GM19324 (cell line): Measurements from ENCODE around the gene PPP2R2D.
"Not testable (repeated sequence)": the region's sequence is repeated elsewhere in the genome, so short reads cannot be mapped to it uniquely, and the experiment has no call there.

Experiments
- ATAC-seq: cut with Tn5 transposase; IDR thresholded peaks from one replicate; pipeline ENCODE4 v1.9.1; 2021; ENCODE audit warnings: mild to moderate bottlenecking, moderate library complexity; ENCODE audit not compliant: unreplicated experiment, low FRiP score

The PPP2R2D gene

GRCh38 chr10:131971591-131971990, 70.8 kb downstream of the PPP2R2D start:
- ATAC-seq: no peak

DNA sequence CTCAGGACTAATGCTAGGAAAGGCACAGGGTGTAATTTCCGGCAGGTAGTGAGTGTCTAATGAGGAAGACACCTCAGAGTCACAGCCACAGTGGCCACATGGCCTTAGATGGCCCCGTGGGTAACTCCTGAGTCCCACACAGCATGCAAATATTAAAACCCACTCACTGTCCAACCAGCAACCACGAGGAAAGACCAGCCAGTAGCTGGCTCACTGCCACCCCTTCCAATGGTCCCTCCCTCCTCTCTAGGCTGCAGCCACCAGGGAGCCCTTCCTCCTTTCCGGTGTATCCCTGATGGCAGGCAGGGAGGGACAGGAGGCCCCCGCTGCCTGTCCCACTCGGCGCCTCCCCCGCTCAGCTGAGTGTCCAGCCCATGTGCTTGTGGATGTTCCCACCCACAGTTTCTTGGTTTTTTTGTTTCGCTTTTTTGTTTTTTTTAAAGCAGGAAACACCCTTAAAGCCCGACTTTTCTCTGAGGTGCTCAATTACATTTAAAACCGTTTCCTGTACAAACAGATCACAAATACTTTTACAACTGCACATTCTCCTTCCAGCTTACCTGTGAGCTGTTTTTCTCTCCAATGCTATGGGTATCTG, 71.8 kb downstream of the PPP2R2D start:
- ATAC-seq: no peak

DNA sequence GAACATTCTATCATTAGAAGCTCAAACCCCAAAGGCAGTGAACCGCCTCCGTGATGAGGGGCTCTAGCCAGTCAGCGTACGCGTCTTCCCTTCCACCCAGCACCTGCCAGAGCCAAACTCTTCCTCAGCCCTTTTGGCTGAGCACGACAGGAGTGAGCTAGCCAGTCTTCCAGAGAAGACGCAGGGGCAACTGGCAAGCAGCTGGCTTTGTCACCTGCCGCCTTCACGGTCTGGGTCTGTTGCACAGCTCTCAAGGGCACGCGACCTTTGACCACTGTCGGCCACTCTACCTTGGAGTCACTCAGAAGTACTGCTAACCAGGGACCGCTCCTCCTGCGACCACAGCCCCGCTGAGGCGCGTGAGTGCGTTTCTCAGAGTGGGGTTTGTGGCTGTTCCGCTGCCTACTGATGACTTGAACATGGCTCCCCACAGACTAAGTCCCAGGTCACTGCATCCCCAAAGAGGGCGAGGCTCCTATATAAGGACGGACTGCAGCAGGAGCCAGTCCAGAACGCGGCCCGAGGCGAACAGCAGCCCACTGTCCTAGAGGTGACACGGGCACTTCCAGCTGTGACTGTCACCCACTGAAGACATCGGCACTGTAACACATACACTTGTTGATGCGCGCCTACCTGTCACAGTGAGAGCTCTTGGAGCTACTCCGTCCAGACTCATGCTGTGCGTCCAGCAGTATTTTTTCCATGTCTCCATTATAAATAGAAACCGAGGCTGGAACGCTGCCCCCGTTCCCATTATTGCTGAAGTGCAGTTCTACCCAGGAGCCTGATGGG, 72.5 kb downstream of the PPP2R2D start:
- ATAC-seq: no peak

DNA sequence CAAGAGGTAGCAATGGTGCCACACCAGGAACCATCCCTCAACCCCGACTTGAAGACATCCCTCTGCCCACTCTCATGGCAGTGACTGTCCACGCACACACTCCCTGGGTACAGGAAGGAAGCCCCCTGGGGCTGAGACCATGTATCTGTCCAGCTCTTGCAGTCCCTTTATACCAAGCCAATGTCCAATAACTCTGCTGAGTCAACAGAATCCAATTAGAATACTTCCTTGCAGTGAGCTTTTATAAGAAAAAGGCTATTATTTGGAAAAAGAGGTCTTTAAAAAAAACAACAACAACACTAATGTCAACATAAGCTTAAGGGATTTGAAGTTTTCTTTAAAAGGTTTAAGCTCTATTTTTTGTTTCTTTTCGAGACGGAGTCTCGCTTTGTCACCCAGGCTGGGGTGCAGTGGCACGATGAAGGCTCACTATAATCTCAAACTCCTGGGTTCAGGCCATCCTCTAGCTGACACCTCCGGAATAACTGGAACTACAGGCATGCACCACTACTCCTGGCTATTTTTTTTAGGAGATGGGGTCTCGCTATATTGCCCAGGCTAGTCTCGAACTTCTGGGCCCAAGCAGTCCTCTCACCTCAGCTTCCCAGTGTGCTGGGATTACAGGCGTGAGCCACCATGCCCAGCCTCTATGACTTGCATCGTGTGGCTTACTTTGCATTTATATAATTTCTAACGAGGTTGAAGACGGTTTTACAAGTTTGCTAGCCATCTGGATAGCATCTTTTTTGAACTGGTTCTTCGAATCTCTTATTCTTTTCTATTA, 73.4 kb downstream of the PPP2R2D start:
- no peak for ATAC-seq

DNA sequence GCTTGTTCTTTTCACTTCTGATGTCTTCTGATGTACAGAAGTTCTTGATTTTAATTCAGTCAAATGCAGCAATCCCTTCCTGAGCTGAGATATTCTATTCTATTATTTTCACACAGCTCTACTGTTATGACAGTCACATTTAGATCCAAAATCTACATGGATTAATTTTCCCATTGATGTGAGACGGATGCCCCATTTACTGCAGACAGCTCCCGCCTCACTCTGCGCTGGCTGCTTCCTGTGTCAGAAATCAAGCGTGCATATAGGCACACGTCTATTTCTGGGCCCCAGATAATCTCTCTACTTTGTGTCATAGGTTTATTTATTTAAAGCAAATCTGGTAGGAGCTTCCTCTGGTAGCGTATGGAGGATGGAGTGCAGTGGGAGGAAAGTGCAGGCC, 74.2 kb downstream of the PPP2R2D start:
- ATAC-seq: no peak

DNA sequence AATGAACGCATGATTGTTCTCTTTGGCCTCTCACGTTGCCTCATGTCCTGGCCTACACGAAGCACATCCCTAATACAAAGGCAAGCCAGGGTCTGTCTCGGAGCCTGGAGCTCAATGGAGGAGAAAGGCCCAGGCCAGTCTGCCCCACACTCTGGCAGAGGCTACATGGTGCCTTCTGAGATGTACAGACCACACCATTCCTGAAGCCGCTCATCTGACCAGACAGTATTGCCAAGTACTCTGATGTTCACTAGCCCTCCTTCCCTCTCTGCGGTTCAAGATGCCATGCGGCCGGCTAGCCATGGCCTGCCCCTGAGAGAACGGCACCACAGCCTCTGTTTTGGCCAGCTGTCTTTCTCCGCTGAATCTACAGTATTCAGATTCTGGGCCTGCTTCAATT, 75.0 kb downstream of the PPP2R2D start:
- ATAC-seq: no peak

DNA sequence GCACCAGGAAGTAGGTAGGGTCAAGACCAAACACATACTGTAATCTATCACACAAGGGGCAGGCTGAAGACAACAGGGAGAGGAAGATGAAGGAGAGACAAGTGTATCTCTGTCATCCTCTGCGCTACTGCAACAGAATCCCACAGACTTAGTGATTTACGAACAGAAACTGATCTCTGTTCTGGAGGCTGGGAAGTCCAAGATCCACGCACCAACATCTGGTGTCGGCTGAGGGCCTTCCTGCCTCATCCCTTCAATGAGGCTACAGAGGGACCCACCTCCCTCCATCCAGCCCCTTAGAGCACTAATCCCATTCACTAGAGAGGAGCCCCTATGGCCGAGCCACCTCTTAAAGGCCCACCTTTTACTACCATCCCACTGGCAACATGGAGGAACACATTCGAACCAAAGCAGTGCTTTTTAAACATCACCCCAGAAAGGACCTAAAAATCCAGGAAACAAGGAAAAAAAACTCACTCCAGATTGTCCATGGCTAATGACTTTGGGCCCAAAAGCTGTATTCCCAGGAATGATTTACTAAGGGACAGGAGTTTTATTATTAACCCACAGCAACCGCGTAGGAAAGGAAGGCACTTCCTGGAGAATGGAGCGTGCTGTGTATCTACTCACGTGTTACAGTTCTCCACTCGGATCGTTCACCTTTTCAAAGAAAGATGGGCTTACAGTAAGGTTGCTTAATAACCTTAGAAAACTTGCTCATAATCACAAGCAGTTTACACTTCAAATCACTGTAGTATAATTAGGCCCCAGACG, 76.7 kb downstream of the PPP2R2D start:
- ATAC-seq: no peak

DNA sequence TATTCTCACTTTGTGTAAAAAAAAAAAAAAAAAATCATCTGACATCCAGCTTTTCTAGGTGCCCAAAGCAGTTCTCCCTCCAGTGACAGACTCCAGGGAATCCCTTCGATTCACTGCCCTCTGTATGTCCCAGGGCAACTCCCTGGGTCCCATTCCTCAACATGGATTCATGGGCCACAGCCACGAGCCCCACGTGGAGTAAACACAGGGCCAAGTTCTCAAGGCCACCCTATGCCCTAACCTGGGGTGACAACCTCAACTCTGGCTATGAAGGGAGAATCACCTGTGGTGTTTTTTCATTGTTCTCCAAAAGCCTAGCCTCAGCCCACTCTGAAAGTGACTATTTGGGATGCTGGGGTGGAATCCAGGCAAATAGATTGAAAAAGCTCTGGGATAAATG, 77.6 kb downstream of the PPP2R2D start:
- ATAC-seq: no peak

DNA sequence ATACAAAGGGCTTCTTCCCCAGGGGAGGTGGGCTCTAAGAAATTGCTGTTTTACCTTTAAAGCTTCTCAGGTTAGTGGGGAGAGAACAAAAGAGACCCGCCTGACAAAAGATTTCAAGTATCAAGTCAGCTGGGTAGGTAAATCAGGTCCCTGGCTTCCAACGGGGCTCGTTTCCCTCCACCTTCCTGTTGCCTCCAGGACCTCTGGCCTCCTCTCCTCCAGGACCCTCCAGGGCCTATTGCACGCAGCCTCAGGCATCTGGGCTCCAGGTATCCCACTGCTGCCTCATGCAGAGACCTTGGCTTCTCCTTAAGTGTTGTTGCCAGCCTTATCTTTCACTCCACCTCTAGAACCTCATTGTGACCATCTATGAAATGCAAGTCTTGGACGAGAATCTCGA, 78.0 kb downstream of the PPP2R2D start:
- no peak for ATAC-seq

GRCh38 chr10:131979336-131979735, 78.5 kb downstream of the PPP2R2D start:
- ATAC-seq: no peak

DNA sequence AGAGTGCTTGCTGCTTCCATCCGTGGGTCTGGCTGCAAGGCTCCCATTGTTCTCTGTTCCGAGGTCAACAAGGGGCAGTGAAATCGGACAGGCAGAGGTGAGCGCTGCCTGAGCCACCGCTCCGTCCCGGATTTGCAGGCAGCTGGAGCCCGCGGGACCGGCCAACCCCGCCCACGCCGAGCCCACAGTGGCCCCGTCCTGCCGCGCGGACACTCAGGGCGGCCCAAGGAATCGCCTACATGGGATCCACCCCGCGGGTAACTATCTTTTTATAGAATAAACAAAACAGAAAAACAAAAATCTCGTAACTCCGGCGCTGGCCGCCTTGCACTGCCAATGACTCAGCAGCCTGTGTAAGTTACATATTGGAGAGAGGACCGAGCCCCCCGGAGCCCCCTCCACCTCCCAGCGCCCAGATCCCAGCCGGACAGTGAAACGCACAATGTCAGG, 79.0 kb downstream of the PPP2R2D start:
- ATAC-seq: no peak

- ATAC-seq: no peak
Measured at GRCh38 chr10:131980321-131980720, 79.5 kb downstream of the PPP2R2D start.

DNA sequence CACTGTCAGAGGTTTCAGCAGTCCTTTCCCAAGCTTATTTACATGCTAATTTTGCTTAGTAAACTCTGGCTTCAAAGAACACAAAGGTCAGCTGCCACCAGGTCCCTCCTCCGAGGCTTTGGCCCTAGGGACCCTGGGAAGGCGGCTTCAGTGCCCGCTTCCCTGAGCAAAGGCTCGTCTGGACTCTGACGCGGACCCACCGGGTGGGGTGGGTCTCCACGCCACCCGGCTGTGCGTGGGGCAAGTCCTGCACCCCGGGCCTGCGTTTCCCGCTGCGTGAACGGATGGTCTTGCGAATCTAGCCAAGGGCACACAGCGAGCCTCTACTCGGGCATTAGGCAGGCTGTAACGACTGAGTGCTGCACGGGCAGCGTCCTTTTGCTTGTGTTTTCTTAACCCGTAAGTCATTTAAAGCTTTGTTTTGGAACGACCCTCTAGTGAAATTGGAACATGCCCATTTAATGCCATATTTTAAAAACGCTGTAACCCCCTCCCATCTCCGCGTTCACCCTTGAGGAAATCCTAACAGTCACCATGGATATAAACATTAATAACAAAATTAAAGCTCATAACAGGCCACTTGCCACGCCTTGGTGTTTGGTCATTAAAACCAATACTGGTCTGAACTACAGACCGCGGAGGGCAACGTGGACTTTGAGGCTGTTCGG, 80.1 kb downstream of the PPP2R2D start:
- no peak for ATAC-seq

DNA sequence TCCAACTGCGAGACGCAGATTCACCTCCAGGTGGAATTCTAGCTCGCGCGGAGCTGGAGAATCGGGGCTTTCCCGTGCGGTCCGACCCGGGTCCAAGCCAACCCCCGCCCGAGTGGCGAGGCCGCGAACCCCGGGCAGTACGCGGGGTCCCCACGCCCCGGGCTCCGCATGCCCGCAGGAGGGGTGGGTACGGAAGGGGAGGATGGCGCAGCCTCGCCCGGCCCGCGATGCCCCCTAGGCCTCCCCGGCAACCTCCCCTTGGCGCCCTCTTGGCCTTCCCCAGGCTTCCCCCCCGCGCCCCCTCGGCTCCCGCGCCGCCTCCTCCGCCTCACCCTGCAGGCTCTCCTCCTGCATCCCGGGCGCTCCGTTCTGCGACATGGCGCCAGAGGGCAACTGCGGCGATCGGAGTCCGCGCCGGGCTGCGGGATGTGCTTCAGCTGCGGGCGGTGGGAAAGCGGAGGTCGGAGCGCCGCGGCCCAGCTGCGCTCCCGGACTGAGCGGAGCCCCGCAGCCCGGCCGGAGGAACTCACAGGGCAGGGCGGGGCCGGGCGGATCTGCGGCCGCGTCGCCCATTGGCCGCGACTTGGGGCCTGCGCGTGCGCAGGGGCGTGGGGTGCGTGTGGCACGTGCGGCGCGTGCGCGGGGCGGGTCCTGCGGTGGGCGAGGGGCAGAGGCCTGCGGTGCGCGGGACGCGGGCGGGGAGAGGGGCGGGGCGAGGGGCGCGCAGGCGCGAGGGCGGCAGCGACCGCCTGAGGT, 80.8 kb downstream of the PPP2R2D start, which contains the start of gene BNIP3:
Gene BNIP3, minus strand, starts transcription at position 495 of the 756 bp plus-strand sequence. Its CDS starts 117 bp downstream, at position 378.
- ATAC-seq: peak; percentile 94

DNA sequence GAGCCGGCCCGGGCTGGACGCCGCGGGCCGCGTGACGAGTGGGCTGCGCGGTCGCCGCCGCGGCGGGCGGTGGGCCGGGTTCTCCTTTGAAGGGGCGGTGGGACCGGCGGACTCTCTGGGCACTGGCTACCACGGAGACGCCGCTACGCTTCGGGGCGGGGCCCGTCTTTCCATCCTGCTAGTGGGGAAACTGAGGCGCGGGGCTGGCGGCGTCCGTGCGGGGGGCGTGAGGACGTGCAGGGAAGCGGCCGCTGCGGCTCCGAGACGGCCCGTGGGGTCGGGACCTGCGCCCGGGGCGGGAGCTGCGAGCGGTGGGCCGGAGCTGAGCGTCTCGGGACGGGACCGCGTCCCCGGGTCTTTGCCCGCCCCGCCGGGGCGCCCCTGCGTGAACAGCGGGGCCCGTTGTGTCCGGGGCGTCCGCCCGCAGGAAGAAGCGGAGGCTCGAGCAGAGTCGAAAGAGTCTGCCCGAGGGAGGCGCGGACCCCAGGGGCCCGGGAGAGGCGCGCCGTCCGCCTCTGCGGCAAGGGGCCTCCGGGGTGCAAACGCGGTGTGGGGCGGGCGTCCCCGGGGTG, 81.5 kb downstream of the PPP2R2D start:
- ATAC-seq: peak; percentile 14

- no peak for ATAC-seq
Measured at GRCh38 chr10:131982796-131983195, 82.0 kb downstream of the PPP2R2D start.

DNA sequence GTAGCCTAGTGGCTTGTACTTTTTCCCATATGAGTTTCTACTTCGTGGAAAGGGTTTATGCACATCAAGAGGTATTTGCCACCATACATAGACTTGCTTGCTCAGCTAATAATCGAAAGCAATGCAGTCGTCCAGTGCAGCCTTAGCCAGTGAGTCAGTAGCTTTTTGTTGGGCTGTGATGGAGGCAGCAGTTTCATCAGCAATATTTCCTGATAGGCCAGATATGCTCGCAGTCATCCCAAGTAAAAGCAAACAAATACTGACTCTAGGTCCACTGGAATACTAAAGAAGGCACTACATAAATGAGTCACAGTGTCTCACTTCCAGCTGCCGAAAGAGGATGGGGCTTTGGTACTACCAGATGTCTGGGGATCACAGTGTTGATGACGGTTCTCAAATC, 83.0 kb downstream of the PPP2R2D start:
- no peak for ATAC-seq

- ATAC-seq: not testable (repeated sequence)
Measured at GRCh38 chr10:131986851-131987250, 86.0 kb downstream of the PPP2R2D start.

GRCh38 chr10:131987301-131987700, 86.5 kb downstream of the PPP2R2D start:
- ATAC-seq: not testable (repeated sequence)
